ENCODE measurements around the gene SPARC.

GRCh38 chr5:151638619-151639018, 48.1 kb downstream of the SPARC start:
- TF ChIP-seq, protein P1, sequence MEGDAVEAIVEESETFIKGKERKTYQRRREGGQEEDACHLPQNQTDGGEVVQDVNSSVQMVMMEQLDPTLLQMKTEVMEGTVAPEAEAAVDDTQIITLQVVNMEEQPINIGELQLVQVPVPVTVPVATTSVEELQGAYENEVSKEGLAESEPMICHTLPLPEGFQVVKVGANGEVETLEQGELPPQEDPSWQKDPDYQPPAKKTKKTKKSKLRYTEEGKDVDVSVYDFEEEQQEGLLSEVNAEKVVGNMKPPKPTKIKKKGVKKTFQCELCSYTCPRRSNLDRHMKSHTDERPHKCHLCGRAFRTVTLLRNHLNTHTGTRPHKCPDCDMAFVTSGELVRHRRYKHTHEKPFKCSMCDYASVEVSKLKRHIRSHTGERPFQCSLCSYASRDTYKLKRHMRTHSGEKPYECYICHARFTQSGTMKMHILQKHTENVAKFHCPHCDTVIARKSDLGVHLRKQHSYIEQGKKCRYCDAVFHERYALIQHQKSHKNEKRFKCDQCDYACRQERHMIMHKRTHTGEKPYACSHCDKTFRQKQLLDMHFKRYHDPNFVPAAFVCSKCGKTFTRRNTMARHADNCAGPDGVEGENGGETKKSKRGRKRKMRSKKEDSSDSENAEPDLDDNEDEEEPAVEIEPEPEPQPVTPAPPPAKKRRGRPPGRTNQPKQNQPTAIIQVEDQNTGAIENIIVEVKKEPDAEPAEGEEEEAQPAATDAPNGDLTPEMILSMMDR (IDR thresholded peaks at IDR 0.05; ENCODE audit: low read depth, low read length), result no peak
- TF ChIP-seq EZH2phosphoT487 (IDR thresholded peaks at IDR 0.05; ENCODE audit: low read depth), result no peak

All from OCI-LY3 (cell line).